Hematopoietic multipotent progenitor cell treated with erythropoietin and hydrocortisone succinate and interleukin-3 and kit ligand, for 4 days (in vitro differentiated cells): ENCODE data around the gene APIP.

ENCODE experiments used
- DNase-seq: peaks from one replicate; pipeline ENCODE4 v3.0.0-alpha.2; 2015

APIP gene, protein sequence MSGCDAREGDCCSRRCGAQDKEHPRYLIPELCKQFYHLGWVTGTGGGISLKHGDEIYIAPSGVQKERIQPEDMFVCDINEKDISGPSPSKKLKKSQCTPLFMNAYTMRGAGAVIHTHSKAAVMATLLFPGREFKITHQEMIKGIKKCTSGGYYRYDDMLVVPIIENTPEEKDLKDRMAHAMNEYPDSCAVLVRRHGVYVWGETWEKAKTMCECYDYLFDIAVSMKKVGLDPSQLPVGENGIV

DNA sequence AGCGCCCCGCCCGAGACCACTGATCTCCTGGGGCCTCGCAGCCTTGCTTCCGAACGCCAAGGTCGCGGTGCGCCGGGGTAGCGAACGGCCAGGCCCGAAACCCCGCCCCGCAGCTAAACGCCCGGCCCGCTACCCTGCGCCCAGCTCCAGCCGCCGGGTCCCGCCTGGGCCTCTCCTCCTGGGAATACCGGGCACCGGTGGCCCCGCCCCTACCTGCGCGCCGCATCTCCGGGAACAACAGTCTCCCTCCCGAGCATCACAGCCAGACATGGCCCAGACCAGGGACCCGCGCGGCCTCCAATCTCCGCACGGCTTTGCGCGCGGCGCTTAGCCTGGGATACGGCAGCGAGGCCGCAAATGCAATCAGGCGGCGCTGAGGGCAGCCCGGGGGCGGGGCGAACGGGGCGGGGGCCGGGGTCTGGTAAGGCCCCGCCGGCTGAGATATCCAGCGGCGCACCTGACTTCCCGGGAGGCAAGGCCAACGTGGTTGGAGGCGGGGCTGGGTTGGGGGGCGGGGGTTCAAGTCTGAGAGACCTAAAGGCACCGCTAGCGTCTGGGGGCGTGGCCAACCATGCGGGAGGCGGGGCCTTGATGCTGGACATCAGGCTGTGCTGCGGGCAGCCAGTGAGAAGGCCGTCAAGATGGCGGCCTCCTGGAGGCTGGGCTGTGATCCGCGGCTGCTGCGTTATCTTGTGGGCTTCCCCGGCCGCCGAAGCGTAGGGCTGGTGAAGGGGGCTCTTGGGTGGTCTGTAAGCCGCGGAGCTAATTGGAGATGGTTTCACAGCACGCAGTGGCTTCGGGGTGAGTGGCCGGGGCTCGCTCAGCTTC is at the start of gene APIP, which contains the start of gene PDHX:
APIP (minus strand) TSS at position 365 of the 828 bp plus-strand sequence; CDS start at position 270, 95 bp downstream.
PDHX (plus strand) TSS at position 604 of the 828 bp plus-strand sequence; CDS start at position 642, 38 bp downstream.
- peak; percentile 99 for DNase-seq

DNA sequence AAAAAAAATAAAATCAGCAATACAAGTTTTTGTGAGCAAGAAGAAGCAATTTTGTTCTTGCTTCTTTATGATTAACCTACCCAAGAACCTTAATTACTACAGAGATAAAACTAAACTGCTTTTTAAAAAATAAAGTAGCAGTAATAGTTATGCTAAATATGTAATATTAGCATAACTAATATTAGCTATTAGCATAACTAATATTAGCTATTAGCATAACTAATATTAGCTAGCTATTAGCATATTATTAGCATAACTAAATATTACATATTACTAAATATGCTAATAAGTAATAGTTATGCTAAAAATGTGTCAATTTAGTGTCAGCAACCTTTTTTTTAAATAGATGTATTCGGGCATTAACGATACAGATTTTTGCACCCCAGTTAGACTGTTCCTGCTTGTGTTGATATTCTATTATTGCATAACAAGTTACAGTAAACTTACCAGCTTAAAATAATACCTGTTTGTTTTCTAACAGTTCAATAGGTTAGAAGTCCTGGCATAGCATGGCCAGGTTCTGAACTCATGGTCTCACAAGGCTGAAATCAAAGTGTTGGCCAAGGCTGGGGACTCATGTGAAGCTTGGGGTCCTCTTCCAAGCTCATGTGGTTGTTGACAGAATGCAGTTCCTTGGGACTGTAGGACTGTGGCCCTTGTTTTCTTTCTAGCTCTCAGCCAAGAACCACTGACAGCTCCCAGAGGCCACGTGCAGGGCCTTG is 48.6 kb upstream of the APIP start:
- no peak for DNase-seq

DNA sequence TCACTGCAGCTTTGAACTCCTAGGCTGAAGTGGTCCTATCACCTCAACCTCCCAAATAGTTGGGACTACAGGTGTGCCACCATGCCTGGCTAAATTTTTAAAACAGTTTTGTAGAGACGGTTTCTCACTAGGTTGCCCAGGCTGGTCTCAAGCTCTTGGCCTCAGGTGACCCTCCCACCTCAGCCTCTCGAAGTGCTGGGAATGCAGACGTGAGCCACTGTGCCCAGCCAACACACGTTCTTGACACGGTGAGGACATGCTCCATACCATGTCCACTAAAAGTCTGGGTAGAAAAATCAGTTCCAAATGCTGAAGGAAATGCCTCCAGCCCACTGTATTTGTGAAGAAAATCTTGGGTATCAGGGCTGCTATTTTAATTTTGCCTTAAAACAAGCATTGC is 47.2 kb upstream of the APIP start:
- DNase-seq = no peak

DNA sequence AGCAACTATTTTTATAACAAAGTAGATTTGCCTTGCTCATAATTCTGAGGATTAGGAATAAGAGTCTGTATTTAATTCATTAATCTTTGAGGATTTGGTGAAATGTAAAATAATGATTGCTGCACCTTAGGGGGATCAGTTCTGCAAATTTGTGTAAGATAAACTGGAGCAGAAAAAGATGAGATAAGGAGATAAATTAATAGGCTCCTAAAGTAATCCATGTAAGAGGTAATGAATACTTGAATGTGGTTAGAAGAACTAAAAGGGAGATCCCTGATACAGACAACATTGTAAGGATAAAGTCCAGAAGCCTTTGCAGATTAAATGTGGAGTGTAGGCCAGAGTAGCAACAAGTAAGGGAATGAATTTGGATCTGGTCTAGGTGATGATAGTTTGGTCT is 45.9 kb upstream of the APIP start:
- DNase-seq = no peak

DNA sequence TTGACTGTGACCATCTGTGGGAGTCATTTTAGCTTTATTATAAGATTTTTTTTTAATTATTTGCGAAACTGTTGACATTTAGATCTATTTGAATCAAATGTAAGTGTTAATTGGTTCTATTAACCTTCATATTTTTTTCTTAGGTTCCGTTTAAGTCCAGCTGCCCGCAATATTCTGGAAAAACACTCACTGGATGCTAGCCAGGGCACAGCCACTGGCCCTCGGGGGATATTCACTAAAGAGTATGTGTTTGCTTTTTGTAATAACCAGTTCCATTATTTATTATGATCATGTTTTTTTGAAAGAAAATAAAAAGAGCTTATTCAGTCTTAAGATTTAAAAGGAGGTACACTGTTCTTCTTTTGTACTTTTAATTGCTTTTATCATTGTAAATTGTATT is 44.1 kb upstream of the APIP start:
- no peak for DNase-seq

DNA sequence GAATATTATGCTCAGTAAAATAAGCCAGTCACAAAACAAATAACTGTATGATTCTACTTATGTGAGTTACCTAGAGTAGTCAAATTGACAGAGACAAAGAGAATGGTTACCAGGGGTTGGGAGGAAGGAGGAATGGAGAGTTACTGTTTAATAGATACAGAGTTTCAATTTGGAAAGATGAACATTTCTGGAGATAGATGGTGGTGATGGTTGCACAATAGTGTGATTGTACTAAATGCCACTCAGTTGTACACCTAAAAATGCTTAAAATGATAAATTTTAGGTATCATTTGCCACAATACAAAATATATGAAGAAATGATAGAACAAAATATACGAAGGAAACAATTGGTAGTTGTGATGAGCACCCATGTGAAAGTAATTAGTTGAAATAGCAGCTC is 43.6 kb upstream of the APIP start:
- no peak for DNase-seq

DNA sequence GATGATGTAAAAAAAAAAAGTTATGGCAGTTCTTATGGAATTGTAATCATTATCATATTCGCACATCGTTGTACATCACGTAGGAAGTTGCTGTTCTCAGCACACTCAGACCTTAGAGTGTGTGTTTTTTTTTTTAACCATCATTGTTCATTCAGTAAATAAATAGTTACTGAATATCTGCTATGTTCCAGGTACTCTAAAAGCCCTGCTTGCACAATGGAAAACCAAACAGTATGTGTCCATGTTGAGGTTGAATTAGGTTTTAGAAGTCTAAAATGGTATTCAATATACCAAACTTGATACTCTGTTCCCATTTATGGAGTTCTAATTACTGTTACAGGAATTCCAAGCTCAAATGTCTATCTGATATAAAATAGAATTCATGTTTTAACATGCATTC is 41.4 kb upstream of the APIP start:
- no peak for DNase-seq

DNA sequence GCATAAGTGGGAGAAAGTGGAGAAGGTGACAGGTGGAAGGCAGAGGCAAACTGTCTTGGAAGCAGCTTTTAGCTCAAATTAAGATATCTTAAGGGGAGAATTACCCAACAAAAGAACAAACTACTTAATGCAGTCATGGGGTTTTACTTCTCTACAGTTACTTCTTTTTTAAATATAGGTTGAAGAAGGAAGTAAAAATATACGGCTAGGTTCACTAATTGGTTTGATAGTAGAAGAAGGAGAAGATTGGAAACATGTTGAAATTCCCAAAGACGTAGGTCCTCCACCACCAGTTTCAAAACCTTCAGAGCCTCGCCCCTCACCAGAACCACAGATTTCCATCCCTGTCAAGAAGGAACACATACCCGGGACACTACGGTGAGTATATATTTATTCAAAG is 41.0 kb upstream of the APIP start:
- no peak for DNase-seq

DNA sequence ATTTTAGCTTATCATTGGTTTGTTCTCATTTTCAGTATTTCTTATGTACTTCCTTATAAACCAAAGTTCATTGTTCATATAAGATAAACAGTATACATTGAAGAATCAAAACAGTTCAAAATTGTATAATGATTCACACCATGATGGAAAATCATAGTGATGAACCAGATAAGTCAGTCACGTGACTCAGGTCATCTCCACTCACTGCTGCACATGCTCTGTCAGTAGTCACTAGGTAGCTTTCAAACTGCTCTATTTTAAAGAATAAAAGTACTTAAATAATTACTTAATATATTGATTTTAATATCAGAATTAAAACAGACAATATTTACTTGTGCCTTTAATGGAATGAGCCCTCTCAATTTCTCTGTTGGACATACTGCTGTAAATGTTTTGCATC is 37.8 kb upstream of the APIP start:
- no peak for DNase-seq

DNA sequence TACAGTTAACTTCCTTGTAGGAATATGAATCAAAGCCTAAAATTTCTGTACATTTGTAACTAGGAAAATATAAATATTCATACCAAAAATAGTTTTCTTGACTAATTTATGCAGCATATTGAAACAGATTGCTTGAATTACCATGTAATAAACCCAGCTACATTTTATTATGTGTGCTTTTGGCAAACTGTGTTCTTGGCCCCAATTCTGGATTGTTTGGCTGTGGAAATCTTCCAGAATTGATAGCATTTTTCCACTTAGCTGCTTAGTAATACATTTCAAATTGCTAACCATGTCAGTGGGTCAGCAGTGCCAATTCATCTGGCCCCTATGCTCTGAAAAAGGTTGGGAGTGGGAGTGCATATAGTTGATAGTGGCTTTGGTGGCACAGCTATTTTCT is 32.5 kb upstream of the APIP start:
- DNase-seq = no peak

DNA sequence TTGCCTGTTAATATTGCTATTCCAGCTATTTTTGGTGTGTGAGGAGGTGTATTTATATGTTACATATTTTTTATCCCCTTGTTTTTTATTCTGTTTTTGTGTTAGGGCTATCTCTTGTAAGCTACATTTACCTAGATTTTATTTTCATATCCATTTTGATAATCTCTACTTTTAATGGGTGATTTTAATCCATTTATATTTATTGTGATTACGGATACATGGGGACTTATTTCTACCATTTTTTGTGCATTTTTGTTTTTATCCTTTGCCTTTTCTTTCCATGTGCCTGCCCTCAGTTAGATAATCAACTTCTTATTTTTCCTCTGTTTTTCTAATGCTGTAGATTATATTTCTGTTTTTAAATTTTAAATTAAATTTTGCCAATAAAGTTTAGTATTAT is 28.5 kb upstream of the APIP start:
- no peak for DNase-seq

DNA sequence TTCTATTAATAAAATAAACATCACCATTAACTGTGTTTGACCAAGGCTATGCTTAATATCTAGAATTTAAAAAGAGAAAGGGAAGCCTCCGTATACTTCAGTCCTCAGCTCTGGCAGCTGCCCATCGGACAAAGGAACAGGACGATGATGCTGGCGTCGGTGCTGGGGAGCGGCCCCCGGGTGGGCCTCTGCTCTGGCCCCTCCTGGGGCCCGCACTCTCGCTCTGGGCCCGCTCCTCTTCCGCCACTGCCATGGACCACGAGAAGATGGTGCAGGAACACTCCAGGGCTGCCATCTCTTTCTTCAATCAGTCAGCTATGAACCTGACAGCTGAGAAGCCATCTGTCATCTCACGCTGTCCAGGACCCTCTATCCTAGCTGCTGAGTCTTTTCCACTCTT is 25.5 kb upstream of the APIP start:
- no peak for DNase-seq

DNA sequence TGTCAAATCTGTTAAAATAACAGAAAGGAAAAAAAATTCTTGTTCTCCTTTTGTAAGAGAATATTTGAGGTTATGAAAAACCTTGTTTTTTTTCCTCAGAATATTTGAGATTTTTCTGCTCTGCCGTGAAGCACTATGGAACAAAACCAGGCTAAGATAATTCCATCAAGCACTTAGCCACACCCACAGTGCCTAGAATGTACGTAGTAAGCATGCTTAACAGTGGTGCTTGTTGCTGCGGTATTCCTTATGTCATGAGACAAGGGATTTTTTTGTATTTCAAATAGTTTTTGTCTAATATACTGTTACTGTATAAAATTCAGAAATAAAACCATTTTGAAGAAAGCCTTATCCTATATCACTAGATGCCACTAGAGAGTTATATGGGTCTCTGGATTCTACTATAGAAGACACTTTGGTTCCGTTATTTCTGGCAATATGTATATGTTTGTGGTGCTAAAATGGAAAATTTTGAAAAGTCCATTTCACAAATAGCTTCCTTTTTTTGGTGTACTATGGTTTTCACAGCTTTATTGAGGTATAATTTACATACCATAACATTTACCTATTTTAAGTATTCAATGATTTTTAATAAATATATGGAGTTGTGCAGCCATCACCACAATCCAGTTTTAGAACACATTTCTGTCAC is 24.0 kb upstream of the APIP start:
- DNase-seq = no peak

DNA sequence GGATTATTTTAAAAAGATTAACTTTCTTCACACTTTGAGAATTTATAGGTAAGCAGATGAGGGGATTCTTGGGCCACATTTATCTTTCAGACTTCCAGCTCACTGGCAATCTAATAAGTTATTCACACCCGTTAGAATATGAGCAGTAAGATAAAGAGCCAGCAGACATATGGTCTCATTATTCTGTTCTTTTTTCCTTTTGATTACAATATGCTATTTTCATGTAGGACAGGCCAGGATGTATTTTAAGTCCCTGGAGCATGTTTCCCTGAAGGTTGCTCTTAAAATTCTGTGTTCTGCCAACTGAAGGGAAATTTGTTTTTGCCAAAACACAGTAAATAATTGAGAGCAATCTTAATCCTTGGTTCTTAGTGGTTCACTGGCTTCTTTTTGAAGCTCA is 22.4 kb upstream of the APIP start:
- peak; percentile 28 for DNase-seq

DNA sequence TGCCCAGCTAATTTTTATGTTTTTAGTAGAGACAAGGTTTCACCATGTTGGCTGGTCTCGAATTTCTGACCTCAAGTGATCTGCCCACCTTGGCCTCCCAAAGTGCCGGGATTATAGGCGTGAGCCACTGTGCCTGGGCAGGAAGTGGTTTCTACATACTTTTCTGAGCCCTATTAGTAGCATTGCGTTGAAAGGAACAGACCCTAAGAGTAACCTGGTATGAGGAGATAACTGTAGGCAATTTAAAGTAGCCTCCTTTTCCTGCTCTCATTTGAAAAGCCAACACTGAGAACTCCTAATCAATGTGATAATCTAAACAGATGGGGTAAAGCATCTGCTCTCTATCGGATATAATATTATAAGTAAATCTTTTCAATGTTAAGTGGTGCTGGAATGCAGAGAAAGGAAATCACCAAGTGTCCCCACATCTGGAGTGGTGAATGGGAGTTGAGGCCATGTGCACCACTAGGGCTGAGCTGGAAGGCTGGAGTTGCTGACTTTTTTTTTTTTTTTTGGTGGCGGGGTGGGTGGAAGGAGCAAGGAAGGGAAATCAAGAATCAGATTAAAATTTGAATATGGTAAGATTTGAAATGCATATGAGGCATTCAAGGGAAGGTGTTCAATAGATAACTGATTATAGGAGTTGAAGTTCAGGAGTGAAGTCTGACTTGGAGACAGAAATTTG is 20.9 kb upstream of the APIP start:
- peak; percentile 42 for DNase-seq

DNA sequence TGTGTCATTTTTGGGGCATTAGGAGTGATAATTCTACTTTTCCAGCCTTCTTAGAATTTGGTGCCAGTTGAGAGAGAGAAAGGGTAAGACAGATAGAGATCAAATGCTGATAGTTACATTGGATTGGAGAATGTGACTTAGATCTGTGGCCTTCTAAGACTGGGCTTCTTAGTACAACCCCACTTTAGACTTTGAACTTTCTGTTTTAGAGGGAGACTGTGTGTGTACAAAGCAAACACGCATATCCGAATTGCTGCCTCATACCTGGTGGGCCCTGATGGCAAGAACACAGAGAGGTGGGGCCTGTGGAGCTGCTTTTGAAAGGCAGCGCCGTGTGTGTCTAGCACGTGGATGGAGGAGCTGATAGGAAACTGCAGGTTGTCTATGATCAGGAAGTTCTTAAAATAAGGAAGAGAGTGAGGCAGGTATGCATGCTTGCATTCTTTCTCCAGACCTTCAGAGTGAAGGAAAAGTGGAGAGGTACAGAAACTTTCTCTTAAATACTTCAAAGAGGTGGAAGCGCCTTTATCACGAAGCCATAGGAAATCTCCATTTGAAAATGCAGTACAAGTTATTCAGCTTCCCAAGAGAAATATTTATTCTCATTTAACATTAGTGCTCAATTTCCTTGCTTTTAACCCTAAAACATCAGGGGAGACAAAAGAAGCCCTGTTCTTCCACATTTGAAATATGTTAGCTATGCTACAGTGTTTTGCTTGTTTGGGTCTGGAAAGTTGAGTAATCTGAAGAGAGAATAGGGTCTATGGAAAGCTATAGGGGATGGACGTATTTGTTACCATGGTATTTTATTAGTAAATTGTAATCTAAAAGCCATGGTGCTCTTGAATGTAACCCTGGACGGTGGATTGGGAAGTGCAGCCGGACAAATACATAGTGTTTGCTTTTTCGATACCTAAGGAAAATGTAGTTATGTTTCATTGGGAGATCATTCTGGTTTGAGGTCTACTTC is 13.9 kb upstream of the APIP start:
- DNase-seq = no peak

DNA sequence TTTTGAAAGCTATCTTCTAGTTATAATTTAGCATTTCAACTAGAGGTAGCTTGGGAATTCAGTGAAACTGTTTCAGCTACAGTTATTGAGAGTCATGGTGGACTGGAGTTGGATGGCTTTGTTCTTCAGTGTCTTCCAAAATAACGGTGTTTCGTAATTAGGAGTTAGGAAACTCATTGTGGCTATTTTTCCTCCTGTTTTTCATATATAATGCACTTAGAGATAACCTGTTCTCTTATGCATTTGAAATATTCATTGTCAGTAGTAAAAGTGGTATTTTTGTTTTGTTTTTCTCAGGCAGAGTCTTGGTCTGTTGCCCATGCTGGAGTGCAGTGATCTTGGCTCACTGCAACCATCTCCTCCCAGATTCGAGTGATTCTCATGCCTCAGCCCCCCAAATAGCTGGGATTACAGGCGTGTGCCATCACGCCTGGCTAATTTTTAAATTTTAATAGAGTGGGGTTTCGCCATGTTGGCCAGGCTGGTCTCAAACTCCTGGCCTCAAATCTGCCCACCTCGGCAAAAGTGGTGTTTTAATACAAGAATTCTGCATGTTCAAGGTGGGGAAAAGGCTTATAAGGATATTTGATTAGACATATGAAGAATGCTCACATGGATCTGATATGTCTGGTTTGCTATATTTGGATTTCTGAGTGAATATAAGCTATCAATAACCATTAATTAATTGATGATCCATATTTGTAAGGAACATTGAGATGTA is 12.9 kb upstream of the APIP start:
- no peak for DNase-seq

DNA sequence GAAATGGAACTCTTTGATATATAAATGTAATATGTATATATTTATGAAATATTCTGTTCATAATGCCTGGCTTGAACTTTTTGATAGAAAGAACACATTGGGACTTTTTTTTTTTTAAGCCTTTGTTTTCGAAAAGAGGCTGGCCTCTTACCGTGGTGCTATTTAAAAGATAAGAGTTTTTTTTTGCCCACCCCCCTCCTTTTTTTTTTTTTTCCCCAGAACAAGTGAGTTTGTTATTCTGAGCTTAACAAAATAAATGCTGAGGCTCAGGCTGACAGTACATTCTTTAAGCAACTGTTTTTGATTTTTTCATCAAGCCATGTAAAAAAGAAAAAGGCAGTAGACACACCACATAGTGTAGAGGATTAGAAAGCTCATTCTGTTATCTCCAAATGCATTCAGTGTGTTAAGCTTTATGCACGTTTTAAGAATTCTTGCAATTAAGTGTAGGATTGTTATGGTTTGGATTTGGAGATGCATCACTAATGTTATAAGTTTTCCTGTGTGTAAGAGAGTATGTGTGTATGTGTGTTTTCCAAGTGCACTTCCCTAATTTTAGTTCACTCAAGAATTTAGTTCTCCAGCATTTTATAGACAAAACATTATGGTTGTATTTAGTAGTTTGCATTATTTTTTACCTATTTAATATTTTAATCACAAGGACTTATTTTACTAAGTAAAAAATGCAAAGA is 12.2 kb upstream of the APIP start:
- DNase-seq = peak; percentile 45

DNA sequence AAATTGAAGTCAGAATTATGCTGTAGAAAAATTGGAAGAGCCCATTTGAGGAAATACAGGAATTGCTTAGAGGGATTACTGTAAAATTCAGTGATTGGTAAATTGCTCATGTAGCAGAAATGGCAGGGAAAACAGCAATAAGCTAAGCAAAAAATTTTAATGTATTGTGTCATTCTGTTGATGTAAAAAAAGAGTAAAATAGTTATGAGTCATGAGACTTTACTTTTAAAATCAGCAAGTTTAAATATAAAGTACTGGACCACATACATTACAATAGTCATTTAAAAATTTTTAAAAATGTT is 10.6 kb upstream of the APIP start:
- DNase-seq = no peak

DNA sequence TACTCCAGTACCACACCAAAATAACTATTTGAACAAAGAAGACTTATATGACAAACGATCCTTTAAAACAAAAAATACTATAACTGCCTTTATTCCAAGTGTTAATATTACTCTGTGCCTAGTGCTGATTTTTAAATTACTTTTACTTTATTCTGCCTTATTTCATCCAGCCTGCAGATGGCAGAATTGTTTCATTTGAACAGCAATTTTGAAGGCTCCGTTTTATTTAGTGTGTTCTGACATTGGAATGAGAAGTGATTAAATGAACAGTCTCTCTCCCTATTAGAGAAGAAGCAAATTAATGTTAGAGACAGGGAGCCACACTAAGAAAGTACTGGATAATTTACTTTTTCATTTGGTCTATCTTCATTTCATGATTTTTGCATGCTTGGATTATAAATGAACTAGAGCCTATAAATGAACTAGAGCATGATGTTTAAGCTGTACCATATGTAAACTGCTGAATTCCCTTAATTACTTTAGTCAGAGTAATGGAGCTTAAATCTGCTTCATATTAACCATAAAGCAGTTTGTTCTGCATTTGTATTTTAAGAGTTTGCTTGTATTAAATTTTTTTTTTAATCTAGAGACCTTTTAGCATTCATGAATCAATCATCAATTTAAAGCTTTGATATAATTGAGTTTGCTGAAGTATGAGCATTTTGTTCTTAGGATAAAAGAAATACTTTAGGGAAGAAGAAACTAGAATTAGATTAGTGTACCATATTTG is 10.1 kb upstream of the APIP start:
- peak; percentile 79 for DNase-seq
